ENCODE results near the gene RNF151. TPM values are rescaled to one million over a fixed set of nuclear protein-coding genes. Genes with fewer than 3 reads are reported as not detected.

Gene RNF151
- total RNA-seq, 2 experiments from 2014 or later, result not detected

Small RNA genes within 50 kb of the gene (small RNA-seq; reads per million reads assigned to genes)
- gene AC005363.2 (not detected), gene RN7SL219P (not detected), gene SNORA10 (not detected), gene SNORA64 (not detected)

Other genes with a start within 250 kb of the RNF151 start
- gene NME3, start 195.3 kb upstream of the RNF151 start, total RNA-seq (2014; rRNA removed; shearing (Covaris generic)), result 38.2 and 54.5 TPM in 2 replicates
- gene NME3, start 195.3 kb upstream of the RNF151 start, total RNA-seq (2022), result 30.6 and 34.8 TPM in 2 replicates
- gene EME2, start 194.0 kb upstream of the RNF151 start, total RNA-seq (2014; rRNA removed; shearing (Covaris generic)), result 22.0 and 23.8 TPM in 2 replicates
- 48.5 and 51.8 TPM in 2 replicates for gene EME2, start 194.0 kb upstream of the RNF151 start, total RNA-seq (2022)
- gene MRPS34, start 193.7 kb upstream of the RNF151 start, total RNA-seq (2014; rRNA removed; shearing (Covaris generic)), result 170 and 190 TPM in 2 replicates
- gene MRPS34, start 193.7 kb upstream of the RNF151 start, total RNA-seq (2022), result 176 and 196 TPM in 2 replicates
- gene SPSB3, start 184.3 kb upstream of the RNF151 start, total RNA-seq (2014; rRNA removed; shearing (Covaris generic)), result 52.4 and 53.7 TPM in 2 replicates
- 33.6 and 39.5 TPM in 2 replicates for gene SPSB3, start 184.3 kb upstream of the RNF151 start, total RNA-seq (2022)
- 70.5 and 94.9 TPM in 2 replicates for gene NUBP2, start 183.9 kb upstream of the RNF151 start, total RNA-seq (2014; rRNA removed; shearing (Covaris generic))
- 58.2 and 62.7 TPM in 2 replicates for gene NUBP2, start 183.9 kb upstream of the RNF151 start, total RNA-seq (2022)
- 0.13 TPM in 1 of 2 replicates, not detected in the other for gene IGFALS, start 173.2 kb upstream of the RNF151 start, total RNA-seq (2014; rRNA removed; shearing (Covaris generic))
- 0.33 TPM in 1 of 2 replicates, not detected in the other for gene IGFALS, start 173.2 kb upstream of the RNF151 start, total RNA-seq (2022)
- 26.9 and 30.5 TPM in 2 replicates for gene HAGH, start 140.0 kb upstream of the RNF151 start, total RNA-seq (2014; rRNA removed; shearing (Covaris generic))
- 29.9 and 36.8 TPM in 2 replicates for gene HAGH, start 140.0 kb upstream of the RNF151 start, total RNA-seq (2022)
- gene FAHD1, start 139.7 kb upstream of the RNF151 start, total RNA-seq (2014; rRNA removed; shearing (Covaris generic)), result 30.7 and 32.4 TPM in 2 replicates
- 13.7 and 15.1 TPM in 2 replicates for gene FAHD1, start 139.7 kb upstream of the RNF151 start, total RNA-seq (2022)
- gene MEIOB, start 94.7 kb upstream of the RNF151 start, total RNA-seq (2014; rRNA removed; shearing (Covaris generic)), result not detected in 2 replicates
- not detected in 2 replicates for gene MEIOB, start 94.7 kb upstream of the RNF151 start, total RNA-seq (2022)
- not detected in 2 replicates for gene HS3ST6, start 48.4 kb upstream of the RNF151 start, total RNA-seq (2014; rRNA removed; shearing (Covaris generic))
- not detected in 2 replicates for gene HS3ST6, start 48.4 kb upstream of the RNF151 start, total RNA-seq (2022)
- 5.2 and 9.0 TPM in 2 replicates for gene MSRB1, start 23.7 kb upstream of the RNF151 start, total RNA-seq (2014; rRNA removed; shearing (Covaris generic))
- gene MSRB1, start 23.7 kb upstream of the RNF151 start, total RNA-seq (2022), result 17.6 and 18.0 TPM in 2 replicates
- gene RPL3L, start 12.2 kb upstream of the RNF151 start, total RNA-seq (2014; rRNA removed; shearing (Covaris generic)), result 0.35 TPM in 1 of 2 replicates, not detected in the other
- 0.63 and 0.72 TPM in 2 replicates for gene RPL3L, start 12.2 kb upstream of the RNF151 start, total RNA-seq (2022)
- gene NDUFB10, start 7.3 kb upstream of the RNF151 start, total RNA-seq (2014; rRNA removed; shearing (Covaris generic)), result 240 and 317 TPM in 2 replicates
- 180 and 201 TPM in 2 replicates for gene NDUFB10, start 7.3 kb upstream of the RNF151 start, total RNA-seq (2022)
- gene RPS2, start 2.0 kb upstream of the RNF151 start, total RNA-seq (2014; rRNA removed; shearing (Covaris generic)), result 2,266 and 2,461 TPM in 2 replicates
- 3,120 and 3,140 TPM in 2 replicates for gene RPS2, start 2.0 kb upstream of the RNF151 start, total RNA-seq (2022)
- 58.5 and 67.2 TPM in 2 replicates for gene TBL3, start 5.2 kb downstream of the RNF151 start, total RNA-seq (2014; rRNA removed; shearing (Covaris generic))
- 44.3 and 49.9 TPM in 2 replicates for gene TBL3, start 5.2 kb downstream of the RNF151 start, total RNA-seq (2022)
- gene NOXO1, start 14.6 kb downstream of the RNF151 start, total RNA-seq (2014; rRNA removed; shearing (Covaris generic)), result 0.22 and 2.1 TPM in 2 replicates
- gene NOXO1, start 14.6 kb downstream of the RNF151 start, total RNA-seq (2022), result 0.30 and 0.59 TPM in 2 replicates
- 25.1 and 32.3 TPM in 2 replicates for gene GFER, start 17.3 kb downstream of the RNF151 start, total RNA-seq (2014; rRNA removed; shearing (Covaris generic))
- gene GFER, start 17.3 kb downstream of the RNF151 start, total RNA-seq (2022), result 31.1 and 40.2 TPM in 2 replicates
- gene SYNGR3, start 23.1 kb downstream of the RNF151 start, total RNA-seq (2014; rRNA removed; shearing (Covaris generic)), result 9.0 and 11.1 TPM in 2 replicates
- gene SYNGR3, start 23.1 kb downstream of the RNF151 start, total RNA-seq (2022), result 10.3 and 12.0 TPM in 2 replicates
- 26.3 and 37.2 TPM in 2 replicates for gene ZNF598, start 43.0 kb downstream of the RNF151 start, total RNA-seq (2014; rRNA removed; shearing (Covaris generic))
- gene ZNF598, start 43.0 kb downstream of the RNF151 start, total RNA-seq (2022), result 80.4 and 83.8 TPM in 2 replicates
- 0.85 and 0.88 TPM in 2 replicates for gene NPW, start 52.9 kb downstream of the RNF151 start, total RNA-seq (2014; rRNA removed; shearing (Covaris generic))
- gene NPW, start 52.9 kb downstream of the RNF151 start, total RNA-seq (2022), result 1.3 and 3.7 TPM in 2 replicates
- gene NHERF2, start 60.0 kb downstream of the RNF151 start, total RNA-seq (2014; rRNA removed; shearing (Covaris generic)), result not detected in 2 replicates
- gene NHERF2, start 60.0 kb downstream of the RNF151 start, total RNA-seq (2022), result 0.27 and 0.31 TPM in 2 replicates
- gene NTHL1, start 81.0 kb downstream of the RNF151 start, total RNA-seq (2014; rRNA removed; shearing (Covaris generic)), result 50.9 and 56.2 TPM in 2 replicates
- gene NTHL1, start 81.0 kb downstream of the RNF151 start, total RNA-seq (2022), result 44.6 and 51.5 TPM in 2 replicates
- 42.8 and 57.2 TPM in 2 replicates for gene TSC2, start 81.1 kb downstream of the RNF151 start, total RNA-seq (2014; rRNA removed; shearing (Covaris generic))
- 152 and 160 TPM in 2 replicates for gene TSC2, start 81.1 kb downstream of the RNF151 start, total RNA-seq (2022)
- gene PKD1, start 169.0 kb downstream of the RNF151 start, total RNA-seq (2014; rRNA removed; shearing (Covaris generic)), result 76.5 and 87.4 TPM in 2 replicates
- gene PKD1, start 169.0 kb downstream of the RNF151 start, total RNA-seq (2022), result 112 and 129 TPM in 2 replicates
- gene RAB26, start 181.8 kb downstream of the RNF151 start, total RNA-seq (2014; rRNA removed; shearing (Covaris generic)), result 3.1 and 5.0 TPM in 2 replicates
- gene RAB26, start 181.8 kb downstream of the RNF151 start, total RNA-seq (2022), result 7.9 and 9.5 TPM in 2 replicates
- 50.1 and 53.6 TPM in 2 replicates for gene TRAF7, start 188.9 kb downstream of the RNF151 start, total RNA-seq (2014; rRNA removed; shearing (Covaris generic))
- gene TRAF7, start 188.9 kb downstream of the RNF151 start, total RNA-seq (2022), result 82.3 and 103 TPM in 2 replicates
- 0.09 TPM in 1 of 2 replicates, not detected in the other for gene CASKIN1, start 229.7 kb downstream of the RNF151 start, total RNA-seq (2014; rRNA removed; shearing (Covaris generic))
- gene CASKIN1, start 229.7 kb downstream of the RNF151 start, total RNA-seq (2022), result 0.06 and 0.13 TPM in 2 replicates
- 57.1 and 65.4 TPM in 2 replicates for gene MLST8, start 238.6 kb downstream of the RNF151 start, total RNA-seq (2014; rRNA removed; shearing (Covaris generic))
- gene MLST8, start 238.6 kb downstream of the RNF151 start, total RNA-seq (2022), result 68.6 and 71.3 TPM in 2 replicates
- gene BRICD5, start 244.0 kb downstream of the RNF151 start, total RNA-seq (2014; rRNA removed; shearing (Covaris generic)), result 15.8 and 30.4 TPM in 2 replicates
- gene BRICD5, start 244.0 kb downstream of the RNF151 start, total RNA-seq (2022), result 31.7 and 36.6 TPM in 2 replicates
- gene PGP, start 248.0 kb downstream of the RNF151 start, total RNA-seq (2014; rRNA removed; shearing (Covaris generic)), result 44.2 TPM in 2 replicates
- 37.0 and 37.9 TPM in 2 replicates for gene PGP, start 248.0 kb downstream of the RNF151 start, total RNA-seq (2022)

All from OCI-LY7 (cell line).